Caco-2 (cell line): ENCODE measurements around the gene GOLGA5. TPM values are rescaled to one million over a fixed set of nuclear protein-coding genes. Genes with fewer than 3 reads are reported as not detected.
"Not testable (repeated sequence)": the region's sequence is repeated elsewhere in the genome, so short reads cannot be mapped to it uniquely, and the experiment has no call there.

Experiments used
- BruUV-seq: library from RNA; stranded (reverse); fragments of 400-500 nt; replicated peaks from 2 replicates; lab custom pipeline; 2021; lab: Mats Ljungman, UMichigan
- CTCF ChIA-PET: fragments of 300-600 bp; sonication (Branson Sonifier 250); formaldehyde crosslinking; loops from one replicate; lab custom pipeline; 2022; ENCODE audit warnings: antibody characterized with exemption; lab: Charles Lee
- POLR2A ChIA-PET: fragments of 300-600 bp; sonication (Branson Sonifier 250); formaldehyde crosslinking; loops from one replicate; lab custom pipeline; 2022; ENCODE audit warnings: antibody characterized with exemption; lab: Charles Lee
- DNase-seq, 2 experiments: peaks; one replicate each; pipeline versions ENCODE4 v3.0.0 to v3.0.0-alpha.2; 2020 to 2022
- H3K27me3 ChIP-seq: replicated peaks from 2 replicates; pipeline ENCODE4 v1.6.0; 2011; ENCODE audit warnings: low read length; ENCODE audit not compliant: control insufficient read depth, insufficient read depth
- H3K36me3 ChIP-seq: 2 replicates; pipeline ENCODE4 v1.5.1; 2011; ENCODE audit warnings: low read length; ENCODE audit not compliant: control insufficient read depth, insufficient read depth
- H3K4me1 ChIP-seq: fragments of 250-450 bp; sonication (Bioruptor Pico); 2 replicates; pipeline ENCODE4 v1.5.1; 2020; ENCODE audit warnings: mild to moderate bottlenecking
- H3K4me3 ChIP-seq: 2 replicates; pipeline ENCODE4 v1.5.1; 2011; ENCODE audit warnings: low read depth, mild to moderate bottlenecking, control low read depth, low read length
- H3K9me3 ChIP-seq: fragments of 250-450 bp; sonication (Bioruptor Pico); 2 replicates; pipeline ENCODE4 v1.5.1; 2020; ENCODE audit warnings: mild to moderate bottlenecking, moderate library complexity
- H3K27ac Mint-ChIP-seq: one replicate; pipeline ENCODE4 v1.8.0; 2022; ENCODE audit warnings: mixed read lengths; ENCODE audit not compliant: unreplicated experiment
- H3K27me3 Mint-ChIP-seq: one replicate; pipeline ENCODE4 v1.8.0; 2022; ENCODE audit warnings: mixed read lengths; ENCODE audit not compliant: insufficient read depth, unreplicated experiment
- H3K36me3 Mint-ChIP-seq: one replicate; pipeline ENCODE4 v1.8.0; 2022; ENCODE audit warnings: mild to moderate bottlenecking, mixed read lengths; ENCODE audit not compliant: insufficient read depth, unreplicated experiment
- H3K4me1 Mint-ChIP-seq: one replicate; pipeline ENCODE4 v1.8.0; 2022; ENCODE audit warnings: low read depth, mixed read lengths; ENCODE audit not compliant: unreplicated experiment
- H3K4me3 Mint-ChIP-seq: one replicate; pipeline ENCODE4 v1.8.0; 2022; ENCODE audit warnings: mild to moderate bottlenecking, moderate library complexity, mixed read lengths; ENCODE audit not compliant: unreplicated experiment
- H3K9me3 Mint-ChIP-seq: one replicate; pipeline ENCODE4 v1.8.0; 2022; ENCODE audit warnings: mixed read lengths; ENCODE audit not compliant: unreplicated experiment
- CTCF ChIP-seq, 2 experiments: fragments of 200-600 bp in 1 of 2; IDR thresholded peaks; 1 replicate in 1 of 2; 2 replicates in 1 of 2; pipeline versions ENCODE4 v1.5.1 to v1.8.0; 2011 to 2022; ENCODE audit warnings: antibody characterized with exemption in 1 of 2, control low read depth in 1 of 2, inconsistent platforms in 1 of 2, low read depth in 1 of 2, low read length in 1 of 2, mild to moderate bottlenecking in 1 of 2, moderate library complexity in 1 of 2; ENCODE audit not compliant: insufficient read depth in 1 of 2, severe bottlenecking in 1 of 2, unreplicated experiment in 1 of 2
- intact Hi-C: fragments of 100-400 bp; cut with micrococcal nuclease; formaldehyde crosslinking; loops from one replicate; pipeline ENCODE4 v1.10.0; 2022; ENCODE audit not compliant: unreplicated experiment
- total RNA-seq: library from RNA; stranded (reverse); gene quantifications from 2 replicates; pipeline ENCODE4 v1.2.3, GENCODE V29; 2022

Gene GOLGA5
- total RNA-seq, 1 experiment from 2014 or later, result 33.1 TPM

GRCh38 chr14:92768795-92769194, 25.3 kb upstream of the GOLGA5 start:
- ChIA-PET CTCF (interaction anchor here (0.7 kb wide), 1 partner anchor 785 kb away, joined by 3 read pairs; no protein-coding TSS in a partner anchor), POLR2A (no interaction called here)
- no peaks in the 10 kb centered on the region for H3K9me3 ChIP-seq
- Mint-ChIP-seq H3K4me3 (no peak overlapping the region), H3K27me3 (no peaks in the 10 kb centered on the region), H3K9me3 (no peaks in the 10 kb centered on the region), H3K36me3 (no peaks in the 10 kb centered on the region), H3K27ac (no peak overlapping the region), H3K4me1 (no peaks in the 10 kb centered on the region)
- BruUV-seq, result no TSS peak
- H3K4me1 ChIP-seq, result no peaks in the 10 kb centered on the region
- intact Hi-C loops, result no loop called here
- no peak for DNase-seq
- TF ChIP-seq CTCF (IDR thresholded peaks at IDR 0.05; ENCODE audit: insufficient read depth in 1 of 2, low read depth in 1 of 2, low read length in 1 of 2, severe bottlenecking in 1 of 2, unreplicated experiment in 1 of 2), result no peak
- no peaks in the 10 kb centered on the region for H3K27me3 ChIP-seq
- no peak overlapping the region for H3K4me3 ChIP-seq
- H3K36me3 ChIP-seq, result no peaks in the 10 kb centered on the region

GRCh38 chr14:92770484-92770883, 23.6 kb upstream of the GOLGA5 start:
- no peak overlapping the region for H3K4me3 Mint-ChIP-seq
- H3K4me3 ChIP-seq, result no peak overlapping the region
- ChIA-PET POLR2A (interaction anchor here (0.6 kb wide), 2 partner anchors 10 to 22 kb away, joined by 5 to 14 read pairs; partner anchors contain the start of gene LGMN), CTCF (no interaction called here)
- BruUV-seq, result no TSS peak
- no peaks in the 10 kb centered on the region for H3K4me1 Mint-ChIP-seq
- H3K36me3 Mint-ChIP-seq, result no peaks in the 10 kb centered on the region
- no peaks in the 10 kb centered on the region for H3K27me3 Mint-ChIP-seq
- H3K9me3 ChIP-seq, result no peaks in the 10 kb centered on the region
- intact Hi-C loops, result no loop called here
- TF ChIP-seq CTCF (IDR thresholded peaks at IDR 0.05; ENCODE audit: insufficient read depth in 1 of 2, low read depth in 1 of 2, low read length in 1 of 2, severe bottlenecking in 1 of 2, unreplicated experiment in 1 of 2), result no peak
- no peak for DNase-seq
- no peaks in the 10 kb centered on the region for H3K27me3 ChIP-seq
- no peaks in the 10 kb centered on the region for H3K36me3 ChIP-seq
- H3K9me3 Mint-ChIP-seq, result no peaks in the 10 kb centered on the region
- H3K27ac Mint-ChIP-seq, result no peak overlapping the region
- H3K4me1 ChIP-seq, result no peaks in the 10 kb centered on the region

GRCh38 chr14:92774572-92774971, 19.5 kb upstream of the GOLGA5 start:
- no TSS peak for BruUV-seq
- POLR2A ChIA-PET, result no interaction called here
- Mint-ChIP-seq H3K36me3 (no peaks in the 10 kb centered on the region), H3K4me1 (no peaks in the 10 kb centered on the region), H3K4me3 (no peak overlapping the region), H3K9me3 (no peaks in the 10 kb centered on the region), H3K27me3 (no peaks in the 10 kb centered on the region), H3K27ac (no peak overlapping the region)
- CTCF ChIA-PET, result no interaction called here
- intact Hi-C loops, result no loop called here
- Histone ChIP-seq H3K36me3 (no peaks in the 10 kb centered on the region), H3K4me3 (no peak overlapping the region), H3K9me3 (no peaks in the 10 kb centered on the region), H3K4me1 (no peaks in the 10 kb centered on the region), H3K27me3 (no peaks in the 10 kb centered on the region)
- DNase-seq, result no peak
- no peak for TF ChIP-seq CTCF (IDR thresholded peaks at IDR 0.05; ENCODE audit: insufficient read depth in 1 of 2, low read depth in 1 of 2, low read length in 1 of 2, severe bottlenecking in 1 of 2, unreplicated experiment in 1 of 2)

GRCh38 chr14:92775292-92775691, 18.8 kb upstream of the GOLGA5 start:
- CTCF ChIA-PET, result interaction anchor here (0.7 kb wide), 1 partner anchor 358 kb away, joined by 3 read pairs; no protein-coding TSS in a partner anchor
- H3K27ac Mint-ChIP-seq, POLR2A ChIA-PET, H3K4me1 Mint-ChIP-seq, H3K27me3 ChIP-seq, H3K36me3 ChIP-seq, H3K9me3 Mint-ChIP-seq, H3K36me3 Mint-ChIP-seq, H3K4me1 ChIP-seq, H3K27me3 Mint-ChIP-seq, H3K4me3 Mint-ChIP-seq, H3K4me3 ChIP-seq, DNase-seq, BruUV-seq, H3K9me3 ChIP-seq, intact Hi-C loops: not testable (repeated sequence)

- BruUV-seq, H3K4me3 ChIP-seq, H3K27ac Mint-ChIP-seq, CTCF ChIA-PET, intact Hi-C loops, H3K9me3 Mint-ChIP-seq, POLR2A ChIA-PET, H3K9me3 ChIP-seq, H3K27me3 Mint-ChIP-seq, H3K27me3 ChIP-seq, H3K4me3 Mint-ChIP-seq, H3K4me1 Mint-ChIP-seq, H3K36me3 ChIP-seq, H3K4me1 ChIP-seq, H3K36me3 Mint-ChIP-seq: not testable (repeated sequence)
- peak in 1 of 2 experiments; percentile 17 for DNase-seq
These were observed 15.1 kb upstream of the GOLGA5 start for GRCh38 chr14:92778868-92779565.
